GM18507 (cell line): ENCODE measurements around the gene CEP68.
"Not testable (repeated sequence)": the region's sequence is repeated elsewhere in the genome, so short reads cannot be mapped to it uniquely, and the experiment has no call there.

Experiments used
- DNase-seq: peaks from one replicate; pipeline ENCODE4 v3.0.0; 2011; ENCODE audit warnings: low read depth; ENCODE audit not compliant: insufficient read length; ENCODE audit errors: extremely low spot score
- FAIRE-seq: peaks from 2 replicates; lab custom pipeline; 2011; peaks lifted over from hg19 to GRCh38; lab: Jason Lieb, UNC

CEP68 gene

GRCh38 chr2:65030476-65031332 is 25.5 kb upstream of the CEP68 start:
- DNase-seq (no peak), FAIRE-seq (no peak)

GRCh38 chr2:65031341-65032018 is 24.7 kb upstream of the CEP68 start:
- no peak for DNase-seq
- peak; percentile 86 for FAIRE-seq

GRCh38 chr2:65032019-65032975 is 23.9 kb upstream of the CEP68 start:
- no peak for DNase-seq
- no peak for FAIRE-seq

- no peak for FAIRE-seq
- no peak for DNase-seq
Observed at GRCh38 chr2:65033178-65033577, 23.0 kb upstream of the CEP68 start.

GRCh38 chr2:65033667-65034066 is 22.5 kb upstream of the CEP68 start:
- not testable (repeated sequence) for DNase-seq, FAIRE-seq

- FAIRE-seq, result no peak
Observed at GRCh38 chr2:65035351-65035943, 20.8 kb upstream of the CEP68 start.

GRCh38 chr2:65037178-65037577 is 19.0 kb upstream of the CEP68 start:
- DNase-seq (no peak), FAIRE-seq (no peak)

More at GRCh38 chr2:65035351-65035943, 20.8 kb upstream of the CEP68 start:
- no peak for DNase-seq

- DNase-seq, result no peak
- FAIRE-seq, result no peak
Observed at GRCh38 chr2:65039640-65040039, 16.6 kb upstream of the CEP68 start.

GRCh38 chr2:65040400-65041261 is 15.6 kb upstream of the CEP68 start:
- DNase-seq (peak; percentile 69), FAIRE-seq (peak; percentile 90)

- DNase-seq (no peak), FAIRE-seq (no peak)
Observed at GRCh38 chr2:65043001-65043400, 13.2 kb upstream of the CEP68 start.

GRCh38 chr2:65044097-65044735 is 12.0 kb upstream of the CEP68 start:
- FAIRE-seq, result no peak
- no peak for DNase-seq

GRCh38 chr2:65045651-65046050 is 10.6 kb upstream of the CEP68 start:
- FAIRE-seq (no peak), DNase-seq (no peak)

- no peak for FAIRE-seq
- no peak for DNase-seq
Observed at GRCh38 chr2:65046633-65047407, 9.4 kb upstream of the CEP68 start.

- DNase-seq (no peak), FAIRE-seq (no peak)
Observed at GRCh38 chr2:65049010-65049639, 7.1 kb upstream of the CEP68 start.

GRCh38 chr2:65050931-65051330 is 5.3 kb upstream of the CEP68 start:
- FAIRE-seq (no peak), DNase-seq (no peak)

- DNase-seq (peak; percentile 66), FAIRE-seq (peak; percentile 96)
Observed at GRCh38 chr2:65053199-65053598, 3.0 kb upstream of the CEP68 start.
